Measurements from ENCODE around the gene PDE4D. TPM values are rescaled to one million over a fixed set of nuclear protein-coding genes. Genes with fewer than 3 reads are reported as not detected.
A peak's percentile ranks its signal among the peaks of the same experiment; 100 is the strongest.

PDE4D gene
- total RNA-seq, 2 donors from 2014 or later = 207 to 300 TPM

DNA sequence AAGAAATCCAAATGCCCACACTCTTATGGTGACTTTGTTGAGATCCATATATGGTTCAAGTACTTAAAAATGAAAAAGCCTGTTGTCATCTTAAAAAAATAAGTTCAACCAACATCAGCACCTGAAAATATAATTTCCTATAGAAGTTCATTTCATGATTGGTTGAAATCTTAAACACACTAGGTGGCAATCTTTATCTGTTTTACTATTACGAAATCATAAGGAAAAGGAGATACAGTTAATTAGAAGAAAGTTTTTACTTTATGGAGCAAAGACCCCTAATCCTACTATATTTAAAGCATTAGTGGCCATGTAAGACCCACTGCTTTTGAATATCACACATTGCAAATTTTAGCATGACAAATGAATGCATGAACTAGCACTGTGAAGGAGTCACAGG, 694.7 kb downstream of the PDE4D start:
- peaks cover 2% of the 10 kb centered on the region for H3K36me3 Mint-ChIP-seq (ENCODE audit: low read depth)
- no peak overlapping the region for H3K4me3 Mint-ChIP-seq
- H3K27me3 Mint-ChIP-seq = peaks cover 6% of the 10 kb centered on the region
- DNase-seq = no peak
- no peak overlapping the region for H3K27ac Mint-ChIP-seq
- H3K9me3 ChIP-seq (ENCODE audit: control insufficient read depth, low read length, poor library complexity, severe bottlenecking) = peaks cover 4% of the 10 kb centered on the region
- H3K4me1 Mint-ChIP-seq = peaks cover 4% of the 10 kb centered on the region
- no peak for ATAC-seq

DNA sequence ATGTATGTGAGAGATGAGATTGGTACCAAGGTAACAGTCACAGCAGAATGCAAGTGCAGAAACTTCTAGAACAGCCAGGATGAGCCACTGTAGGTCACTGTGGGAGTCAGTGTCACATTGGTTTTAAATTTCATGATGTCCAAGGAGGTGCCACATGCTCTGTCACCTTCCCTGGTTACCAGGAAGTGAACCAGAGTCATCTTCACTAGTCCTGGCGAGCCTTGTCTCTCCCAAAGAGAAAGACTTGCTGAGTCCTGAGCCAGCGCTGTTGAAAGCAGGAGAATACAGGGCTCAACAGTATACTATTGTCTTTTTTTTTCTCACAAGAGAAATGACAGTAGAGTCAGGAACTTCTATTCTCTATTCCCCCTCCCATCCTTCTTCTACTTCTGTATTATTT, 695.2 kb downstream of the PDE4D start:
- no peak for DNase-seq
- no peak overlapping the region for H3K27ac Mint-ChIP-seq
- peaks cover 4% of the 10 kb centered on the region for H3K4me1 Mint-ChIP-seq
- peaks cover 1% of the 10 kb centered on the region for H3K27me3 Mint-ChIP-seq
- H3K9me3 ChIP-seq (ENCODE audit: control insufficient read depth, low read length, poor library complexity, severe bottlenecking) = peaks cover 4% of the 10 kb centered on the region
- ATAC-seq = no peak
- peaks cover 2% of the 10 kb centered on the region for H3K36me3 Mint-ChIP-seq (ENCODE audit: low read depth)
- H3K4me3 Mint-ChIP-seq = no peak overlapping the region

DNA sequence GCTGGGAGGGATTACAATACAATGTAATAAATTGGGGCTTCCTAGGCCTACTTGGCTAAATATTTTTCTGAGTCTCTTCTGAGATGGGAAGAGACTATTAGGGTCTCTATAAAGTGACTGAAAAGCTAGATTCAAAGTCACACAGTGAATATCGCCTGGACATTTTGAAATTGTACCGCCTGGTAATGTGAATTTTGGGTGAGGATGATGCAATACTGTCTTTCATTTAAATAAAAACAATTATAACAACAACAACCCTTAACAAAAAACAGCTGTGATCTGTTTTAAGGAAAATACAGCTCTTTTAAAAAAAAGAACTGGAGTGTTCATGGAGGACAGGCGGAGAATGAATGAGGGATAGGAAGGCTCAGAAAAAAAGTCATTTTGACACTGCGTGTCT, 695.6 kb downstream of the PDE4D start:
- peaks cover 4% of the 10 kb centered on the region for H3K4me1 Mint-ChIP-seq
- peaks cover 4% of the 10 kb centered on the region for H3K9me3 ChIP-seq (ENCODE audit: control insufficient read depth, low read length, poor library complexity, severe bottlenecking)
- H3K27me3 Mint-ChIP-seq = no peaks in the 10 kb centered on the region
- H3K4me3 Mint-ChIP-seq = no peak overlapping the region
- ATAC-seq = no peak
- no peak overlapping the region for H3K27ac Mint-ChIP-seq
- DNase-seq = no peak
- peaks cover 2% of the 10 kb centered on the region for H3K36me3 Mint-ChIP-seq (ENCODE audit: low read depth)

DNA sequence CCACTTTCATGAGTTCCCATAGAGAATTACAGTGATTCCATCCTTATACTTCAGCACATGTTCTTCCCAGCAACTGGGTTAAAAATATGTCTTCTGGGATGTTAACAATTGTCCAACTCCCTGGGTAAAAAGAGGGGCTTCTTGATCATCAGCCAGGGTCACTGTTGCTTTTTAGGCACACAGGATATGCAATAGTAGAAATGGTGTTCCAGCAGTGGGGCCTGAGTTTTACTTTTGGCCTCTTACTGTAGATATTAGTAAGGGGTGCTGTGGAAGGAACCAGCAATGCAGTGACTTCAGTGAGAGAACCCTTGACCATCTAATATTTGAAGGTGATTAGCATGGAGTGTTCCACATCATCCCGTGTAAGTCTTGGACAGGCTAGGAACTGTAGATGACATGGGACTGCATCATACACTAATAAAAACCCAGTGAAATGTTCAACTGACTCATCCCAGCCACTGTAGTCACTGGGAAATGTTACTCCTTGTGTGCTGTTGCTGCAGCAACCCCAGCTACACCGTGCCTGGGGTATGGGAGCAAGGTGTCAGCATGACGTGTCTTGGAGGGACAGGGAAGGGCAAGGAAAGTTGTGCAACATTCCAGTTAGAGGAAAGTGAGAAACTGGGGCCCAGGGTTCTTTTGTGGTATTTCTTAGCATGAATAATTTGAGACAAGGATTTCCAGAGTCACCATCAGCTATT, 699.8 kb downstream of the PDE4D start:
- peaks cover 17% of the 10 kb centered on the region for H3K27me3 Mint-ChIP-seq
- ATAC-seq (no peak), DNase-seq (no peak)
- H3K27ac Mint-ChIP-seq = no peak overlapping the region
- H3K4me3 Mint-ChIP-seq = no peak overlapping the region
- peaks cover 4% of the 10 kb centered on the region for H3K9me3 ChIP-seq (ENCODE audit: control insufficient read depth, low read length, poor library complexity, severe bottlenecking)
- peaks cover 4% of the 10 kb centered on the region for H3K4me1 Mint-ChIP-seq
- H3K36me3 Mint-ChIP-seq (ENCODE audit: low read depth) = peaks cover 2% of the 10 kb centered on the region

DNA sequence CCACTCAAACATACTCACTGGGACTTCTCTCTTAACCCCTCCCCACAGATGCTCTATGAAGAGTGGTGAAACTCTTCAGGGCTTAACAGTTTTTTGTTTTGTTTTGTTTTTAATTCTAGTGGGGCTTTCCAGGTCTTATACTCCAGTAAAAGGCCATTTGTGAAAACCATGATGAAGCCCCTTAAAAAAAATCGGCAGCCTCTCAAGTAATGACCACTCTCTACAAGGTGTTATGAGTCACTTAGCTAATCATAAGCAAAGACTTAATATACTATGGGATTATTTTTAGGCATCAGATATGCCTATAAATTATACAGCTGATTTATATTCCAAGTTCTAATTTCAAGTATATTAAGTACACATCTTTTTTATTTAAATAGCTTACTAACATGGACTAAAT, 702.8 kb downstream of the PDE4D start:
- Mint-ChIP-seq H3K36me3 (ENCODE audit: low read depth) (peaks cover 3% of the 10 kb centered on the region), H3K27me3 (peaks cover 30% of the 10 kb centered on the region), H3K4me1 (peaks cover 5% of the 10 kb centered on the region), H3K4me3 (no peak overlapping the region), H3K27ac (no peak overlapping the region)
- no peak for DNase-seq
- ATAC-seq = no peak
- H3K9me3 ChIP-seq (ENCODE audit: control insufficient read depth, low read length, poor library complexity, severe bottlenecking) = peaks cover 4% of the 10 kb centered on the region

DNA sequence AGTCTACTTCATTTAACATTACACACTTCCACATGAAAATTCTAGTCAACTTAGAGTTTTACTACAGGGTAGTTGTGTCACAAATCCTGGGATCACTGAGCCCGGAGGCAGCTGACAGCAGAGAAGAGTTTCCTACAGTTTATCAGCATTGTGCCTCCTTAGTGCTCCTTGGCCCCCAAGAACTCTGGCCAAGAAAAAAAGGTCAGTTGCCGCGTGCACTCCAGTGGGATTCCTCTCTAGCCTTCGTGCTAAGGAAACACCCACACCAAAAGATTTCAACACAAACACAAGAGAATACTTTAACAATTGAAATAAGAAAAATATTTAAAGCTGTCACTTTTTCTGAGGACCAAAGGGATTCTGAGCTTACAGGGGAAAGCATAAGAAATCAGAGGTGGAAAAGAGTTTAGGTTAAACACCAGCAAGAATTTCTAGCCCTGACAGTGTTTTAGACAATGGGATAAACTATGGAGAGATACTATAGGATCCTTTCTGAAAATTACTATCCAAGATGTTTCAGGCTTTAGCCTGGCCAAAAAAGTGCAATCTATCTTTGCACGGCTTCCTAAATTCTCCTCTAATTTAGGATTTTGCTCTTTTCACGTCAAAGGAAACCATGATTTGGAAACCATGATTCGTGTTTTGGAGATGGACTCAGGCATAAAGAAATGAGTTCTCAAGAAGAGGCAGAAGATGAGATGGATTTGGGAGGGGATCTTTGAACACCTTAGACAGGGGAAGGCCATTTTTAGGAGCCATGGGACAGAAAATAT, 703.9 kb downstream of the PDE4D start:
- DNase-seq (no peak), ATAC-seq (no peak)
- Mint-ChIP-seq H3K27me3 (peaks cover 35% of the 10 kb centered on the region), H3K4me1 (peaks cover 4% of the 10 kb centered on the region), H3K27ac (no peak overlapping the region), H3K4me3 (no peak overlapping the region), H3K36me3 (ENCODE audit: low read depth) (peaks cover 2% of the 10 kb centered on the region)
- H3K9me3 ChIP-seq (ENCODE audit: control insufficient read depth, low read length, poor library complexity, severe bottlenecking) = peaks cover 4% of the 10 kb centered on the region

DNA sequence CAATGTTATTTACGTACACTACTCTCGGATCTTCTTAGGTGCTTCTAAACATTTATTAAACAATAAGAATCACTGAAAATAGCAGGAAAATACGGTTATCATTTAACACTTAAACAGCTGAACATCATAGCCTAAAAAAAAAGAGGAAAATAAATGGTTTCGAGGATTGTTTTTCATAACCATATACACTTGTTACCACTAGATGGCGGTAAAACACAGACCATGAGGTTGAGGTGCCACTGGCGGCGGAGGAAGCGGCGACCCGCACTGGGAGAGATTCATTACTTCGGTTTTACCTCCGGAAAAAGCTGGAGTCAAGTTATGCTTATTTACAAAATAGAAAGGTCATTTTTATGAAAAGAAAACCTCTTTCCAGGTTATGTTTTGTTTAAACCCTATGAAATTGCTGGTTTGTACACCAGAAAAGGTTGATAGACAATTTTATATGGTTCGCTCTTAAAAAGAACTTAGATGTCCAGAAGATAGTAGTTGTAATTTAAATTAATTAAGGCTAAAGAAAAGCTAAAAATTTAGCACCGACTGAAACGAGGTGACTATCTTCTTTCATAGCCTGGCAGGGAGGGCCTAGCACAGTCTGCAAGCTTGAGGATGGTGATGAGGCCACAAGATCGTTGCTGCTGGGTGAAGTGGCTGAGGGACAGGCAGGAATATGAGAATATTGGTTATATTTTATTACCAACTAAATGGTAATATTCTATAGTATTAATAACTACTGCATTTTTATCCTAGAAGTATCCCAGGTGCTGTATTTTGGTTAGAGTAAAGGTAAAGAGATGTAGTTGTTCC, 704.9 kb downstream of the PDE4D start:
- ATAC-seq = peak; percentile 75

DNA sequence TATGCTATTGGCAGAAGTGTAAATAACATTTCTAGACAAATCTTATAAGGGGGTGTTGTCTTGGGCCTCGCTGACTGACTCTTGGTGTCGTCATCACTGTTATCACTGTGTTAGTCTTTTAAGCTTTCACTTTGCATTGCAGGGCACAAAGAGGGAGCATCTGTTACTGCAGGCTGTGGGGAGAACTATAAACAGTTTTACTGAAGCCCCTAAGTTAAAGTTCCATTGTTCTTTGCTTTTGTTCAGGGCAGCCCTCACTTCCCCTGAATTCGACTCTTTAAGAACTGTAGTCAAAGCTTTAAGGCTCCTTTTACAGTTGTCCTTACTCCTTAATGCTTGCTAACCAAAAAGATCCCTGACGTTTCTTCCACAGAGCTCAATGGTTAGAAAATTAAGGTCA, 705.7 kb downstream of the PDE4D start:
- Mint-ChIP-seq H3K27ac (peak overlapping the region; percentile 27), H3K27me3 (peaks cover 47% of the 10 kb centered on the region), H3K4me1 (peaks cover 4% of the 10 kb centered on the region), H3K4me3 (no peak overlapping the region), H3K36me3 (ENCODE audit: low read depth) (peaks cover 4% of the 10 kb centered on the region)
- ATAC-seq (no peak), DNase-seq (no peak)
- H3K9me3 ChIP-seq (ENCODE audit: control insufficient read depth, low read length, poor library complexity, severe bottlenecking) = no peaks in the 10 kb centered on the region

More for the DNA sequence above, 704.9 kb downstream of the PDE4D start:
- Mint-ChIP-seq H3K36me3 (ENCODE audit: low read depth) (peaks cover 4% of the 10 kb centered on the region), H3K27me3 (peaks cover 42% of the 10 kb centered on the region), H3K27ac (peak overlapping the region; percentile 27), H3K4me3 (peak overlapping the region; percentile 7), H3K4me1 (peaks cover 4% of the 10 kb centered on the region)
- peak; percentile 29 to 33 (median 31) for DNase-seq
- H3K9me3 ChIP-seq (ENCODE audit: control insufficient read depth, low read length, poor library complexity, severe bottlenecking) = no peaks in the 10 kb centered on the region

DNA sequence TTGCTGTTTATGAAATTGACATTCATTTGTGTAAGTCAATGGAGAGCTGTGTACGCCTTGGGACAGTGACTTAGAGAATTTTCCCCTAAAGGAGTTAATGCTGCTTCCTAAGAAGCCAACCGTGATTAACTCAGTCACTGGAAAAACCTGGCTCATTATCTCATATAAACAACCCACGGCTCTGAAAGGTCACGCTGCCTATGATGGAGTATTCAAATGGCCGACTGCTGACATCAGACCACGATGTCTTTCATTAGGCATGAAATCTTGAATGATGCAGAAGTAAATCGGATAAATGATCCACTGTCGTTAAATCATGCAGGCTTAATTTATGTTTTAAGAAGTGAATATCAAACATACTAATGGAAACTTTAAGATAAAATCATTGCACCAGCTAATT, 706.9 kb downstream of the PDE4D start:
- Mint-ChIP-seq H3K36me3 (ENCODE audit: low read depth) (peaks cover 4% of the 10 kb centered on the region), H3K27me3 (peaks cover 47% of the 10 kb centered on the region), H3K27ac (no peak overlapping the region), H3K4me3 (no peak overlapping the region), H3K4me1 (peaks cover 4% of the 10 kb centered on the region)
- H3K9me3 ChIP-seq (ENCODE audit: control insufficient read depth, low read length, poor library complexity, severe bottlenecking) = no peaks in the 10 kb centered on the region
- ATAC-seq (no peak), DNase-seq (no peak)

DNA sequence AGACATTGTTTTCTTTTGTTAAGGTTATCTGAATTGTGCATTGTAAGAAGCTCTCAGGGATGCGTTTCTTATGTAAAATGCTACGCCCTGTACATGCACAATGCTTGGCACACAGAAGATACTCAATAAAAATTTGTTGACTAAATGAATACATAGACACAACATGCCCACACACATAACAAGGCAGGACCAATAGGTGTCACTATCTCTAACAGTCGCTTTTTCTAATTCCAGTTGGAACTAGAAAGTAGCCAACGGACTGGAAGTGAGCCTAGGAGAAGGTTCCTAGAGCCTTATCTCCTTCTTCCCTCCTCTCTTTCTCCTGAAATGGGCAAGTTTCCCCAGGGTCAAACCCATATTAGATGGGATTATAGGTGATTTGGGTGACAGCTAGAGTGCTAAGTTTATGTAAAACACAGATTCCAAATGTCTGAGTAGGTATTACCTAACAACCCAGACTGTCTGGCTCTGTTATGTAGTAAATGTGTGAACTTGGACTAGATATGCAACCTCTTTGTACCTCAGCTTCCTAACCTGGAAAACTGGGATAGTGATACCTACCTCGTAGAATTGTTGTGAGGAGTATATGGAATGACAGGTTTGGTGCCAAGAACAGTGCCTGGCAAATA, 707.7 kb downstream of the PDE4D start:
- no peak for DNase-seq
- H3K27me3 Mint-ChIP-seq = peaks cover 47% of the 10 kb centered on the region
- no peaks in the 10 kb centered on the region for H3K9me3 ChIP-seq (ENCODE audit: control insufficient read depth, low read length, poor library complexity, severe bottlenecking)
- H3K4me1 Mint-ChIP-seq = peaks cover 4% of the 10 kb centered on the region
- H3K36me3 Mint-ChIP-seq (ENCODE audit: low read depth) = peaks cover 4% of the 10 kb centered on the region
- no peak overlapping the region for H3K4me3 Mint-ChIP-seq
- no peak for ATAC-seq
- no peak overlapping the region for H3K27ac Mint-ChIP-seq

DNA sequence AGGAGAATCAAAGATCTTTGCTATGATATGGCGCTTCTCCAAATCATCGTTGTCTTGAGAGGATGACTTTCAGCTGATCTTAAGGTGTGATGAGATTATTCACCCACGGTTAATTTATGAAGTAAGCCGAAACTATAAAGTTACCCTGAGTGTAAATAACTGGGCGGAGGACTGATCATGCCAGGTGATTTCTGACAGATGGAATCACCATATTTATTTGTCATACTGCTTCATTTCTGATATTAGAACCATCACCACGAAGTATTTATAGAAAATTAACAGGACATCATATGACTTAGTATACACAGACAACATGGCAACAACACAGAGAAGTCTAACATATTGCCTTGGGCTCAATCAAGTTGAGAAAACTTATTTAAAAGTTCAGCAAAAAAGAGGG, 708.8 kb downstream of the PDE4D start:
- H3K9me3 ChIP-seq (ENCODE audit: control insufficient read depth, low read length, poor library complexity, severe bottlenecking) = no peaks in the 10 kb centered on the region
- H3K4me3 Mint-ChIP-seq = no peak overlapping the region
- peaks cover 4% of the 10 kb centered on the region for H3K4me1 Mint-ChIP-seq
- ATAC-seq (no peak), DNase-seq (no peak)
- H3K36me3 Mint-ChIP-seq (ENCODE audit: low read depth) = peaks cover 4% of the 10 kb centered on the region
- no peak overlapping the region for H3K27ac Mint-ChIP-seq
- H3K27me3 Mint-ChIP-seq = peaks cover 51% of the 10 kb centered on the region

DNA sequence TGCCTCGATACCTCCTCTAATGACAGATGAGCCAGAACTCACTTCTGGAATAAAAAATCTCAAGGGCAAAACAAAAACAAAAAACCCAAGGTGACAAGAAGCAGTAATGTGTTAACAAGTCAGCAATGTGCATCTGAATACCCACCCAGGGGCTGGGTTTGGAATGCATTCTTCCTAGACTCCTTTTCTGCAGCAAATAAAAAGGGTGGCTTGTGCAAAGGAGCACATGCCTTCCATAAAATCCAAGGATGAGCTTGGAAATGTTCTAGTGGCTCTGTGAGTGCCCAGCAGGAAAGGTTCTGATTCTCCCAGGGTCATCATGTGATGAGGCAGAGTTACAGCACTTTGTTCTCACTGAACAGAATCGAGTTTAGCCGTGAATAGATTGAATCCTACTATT, 710.8 kb downstream of the PDE4D start:
- ATAC-seq = no peak
- peaks cover 2% of the 10 kb centered on the region for H3K36me3 Mint-ChIP-seq (ENCODE audit: low read depth)
- H3K9me3 ChIP-seq (ENCODE audit: control insufficient read depth, low read length, poor library complexity, severe bottlenecking) = no peaks in the 10 kb centered on the region
- H3K27me3 Mint-ChIP-seq = peaks cover 44% of the 10 kb centered on the region
- H3K27ac Mint-ChIP-seq = no peak overlapping the region
- H3K4me3 Mint-ChIP-seq = no peak overlapping the region
- peaks cover 3% of the 10 kb centered on the region for H3K4me1 Mint-ChIP-seq
- DNase-seq = no peak

DNA sequence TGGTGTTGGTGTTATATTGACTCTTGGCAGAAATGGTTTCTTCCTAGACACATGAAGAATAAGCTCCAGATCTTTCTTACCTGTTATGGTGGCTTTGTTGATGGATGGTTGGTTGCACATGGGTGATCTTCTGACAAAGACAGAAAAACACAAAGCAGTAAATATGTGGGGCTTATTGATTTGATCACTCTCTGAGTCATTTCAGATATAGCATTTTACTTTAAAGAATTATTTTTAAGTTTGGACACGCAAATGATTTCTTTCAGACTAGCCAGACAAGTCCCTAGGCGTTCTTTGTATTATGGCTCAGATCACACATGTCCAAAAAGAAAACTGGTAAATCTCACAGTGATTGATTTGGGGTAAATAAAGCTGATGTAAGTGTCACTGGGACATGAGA, 713.0 kb downstream of the PDE4D start:
- Mint-ChIP-seq H3K27ac (no peak overlapping the region), H3K4me3 (no peak overlapping the region), H3K4me1 (peaks cover 5% of the 10 kb centered on the region), H3K27me3 (peaks cover 47% of the 10 kb centered on the region), H3K36me3 (ENCODE audit: low read depth) (peaks cover 2% of the 10 kb centered on the region)
- DNase-seq (no peak), ATAC-seq (no peak)
- H3K9me3 ChIP-seq (ENCODE audit: control insufficient read depth, low read length, poor library complexity, severe bottlenecking) = no peaks in the 10 kb centered on the region
